ENCODE measurements around the gene WDR36.
A peak's percentile ranks its signal among the peaks of the same experiment; 100 is the strongest.

WDR36 gene

DNA sequence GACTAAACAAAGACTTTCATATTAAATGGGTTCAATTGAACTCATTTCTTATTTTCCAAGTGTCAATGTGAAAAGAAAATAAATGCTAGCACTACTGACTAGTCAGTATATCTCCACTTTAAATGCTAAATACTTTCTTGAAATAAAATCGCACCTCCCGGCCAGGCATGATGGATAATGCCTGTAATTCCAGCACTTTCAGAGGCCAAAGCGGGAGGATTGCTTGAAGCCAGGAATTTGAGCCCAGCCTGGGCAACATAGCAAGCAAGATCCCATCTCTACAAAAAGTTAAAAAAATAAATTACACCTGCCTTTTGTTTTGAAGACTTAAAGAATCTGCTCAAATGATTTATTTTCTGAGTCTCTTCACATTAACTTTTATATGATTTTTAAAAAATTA lies 34.7 kb downstream of the WDR36 start:
- DNase-seq (ENCODE audit: low read depth) = no peak
- TF ChIP-seq, protein P1, sequence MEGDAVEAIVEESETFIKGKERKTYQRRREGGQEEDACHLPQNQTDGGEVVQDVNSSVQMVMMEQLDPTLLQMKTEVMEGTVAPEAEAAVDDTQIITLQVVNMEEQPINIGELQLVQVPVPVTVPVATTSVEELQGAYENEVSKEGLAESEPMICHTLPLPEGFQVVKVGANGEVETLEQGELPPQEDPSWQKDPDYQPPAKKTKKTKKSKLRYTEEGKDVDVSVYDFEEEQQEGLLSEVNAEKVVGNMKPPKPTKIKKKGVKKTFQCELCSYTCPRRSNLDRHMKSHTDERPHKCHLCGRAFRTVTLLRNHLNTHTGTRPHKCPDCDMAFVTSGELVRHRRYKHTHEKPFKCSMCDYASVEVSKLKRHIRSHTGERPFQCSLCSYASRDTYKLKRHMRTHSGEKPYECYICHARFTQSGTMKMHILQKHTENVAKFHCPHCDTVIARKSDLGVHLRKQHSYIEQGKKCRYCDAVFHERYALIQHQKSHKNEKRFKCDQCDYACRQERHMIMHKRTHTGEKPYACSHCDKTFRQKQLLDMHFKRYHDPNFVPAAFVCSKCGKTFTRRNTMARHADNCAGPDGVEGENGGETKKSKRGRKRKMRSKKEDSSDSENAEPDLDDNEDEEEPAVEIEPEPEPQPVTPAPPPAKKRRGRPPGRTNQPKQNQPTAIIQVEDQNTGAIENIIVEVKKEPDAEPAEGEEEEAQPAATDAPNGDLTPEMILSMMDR (IDR thresholded peaks at IDR 0.05; ENCODE audit: insufficient read depth, low read depth, low read length, missing control alignments) = no peak
- H3K4me3 ChIP-seq (ENCODE audit: low read length) = no peak overlapping the region

DNA sequence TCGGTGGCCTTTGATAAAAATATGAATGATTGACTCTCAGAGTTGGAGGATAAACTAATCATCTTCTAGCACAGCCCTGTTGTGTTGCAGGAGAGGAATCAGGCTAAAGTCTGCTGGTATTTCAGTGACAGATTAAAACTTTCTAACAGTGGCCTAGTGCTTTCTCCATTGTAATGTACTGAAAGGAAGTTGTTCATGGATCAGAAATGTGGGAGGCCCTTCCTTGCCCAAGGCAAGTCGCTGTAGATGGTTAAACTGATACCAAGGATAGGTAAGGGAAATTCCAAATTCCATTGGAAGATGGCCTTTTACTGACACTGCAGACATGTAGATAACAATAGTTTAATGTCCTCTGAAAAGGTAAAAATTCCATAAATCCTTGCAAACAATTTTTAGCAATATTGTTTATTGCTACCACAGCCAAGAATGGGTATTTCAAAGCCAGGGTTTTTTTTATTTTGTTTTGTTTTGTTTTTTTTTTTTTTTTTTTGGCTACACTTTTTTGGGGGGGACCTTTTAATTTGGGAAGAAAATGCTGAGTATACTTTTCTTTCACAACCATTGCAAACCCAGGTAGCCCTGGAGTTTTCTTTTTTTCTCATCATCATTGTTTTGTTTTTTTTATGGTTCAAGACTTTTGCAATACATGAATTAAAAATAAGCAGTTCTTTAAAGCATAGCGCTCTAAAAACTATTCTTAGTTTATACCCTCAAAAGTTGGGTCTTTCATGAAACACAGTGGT lies 35.5 kb downstream of the WDR36 start:
- TF ChIP-seq, protein P1 (IDR thresholded peaks at IDR 0.05; ENCODE audit: insufficient read depth, low read depth, low read length, missing control alignments) = no peak
- H3K4me3 ChIP-seq (ENCODE audit: low read length) = no peak overlapping the region
- peak; percentile 76 for DNase-seq (ENCODE audit: low read depth)

GRCh38 chr5:111129938-111130337 lies 37.8 kb downstream of the WDR36 start:
- H3K4me3 ChIP-seq (ENCODE audit: low read length) = no peak overlapping the region
- DNase-seq (ENCODE audit: low read depth) = no peak
- TF ChIP-seq, protein P1 (IDR thresholded peaks at IDR 0.05; ENCODE audit: insufficient read depth, low read depth, low read length, missing control alignments) = no peak

DNA sequence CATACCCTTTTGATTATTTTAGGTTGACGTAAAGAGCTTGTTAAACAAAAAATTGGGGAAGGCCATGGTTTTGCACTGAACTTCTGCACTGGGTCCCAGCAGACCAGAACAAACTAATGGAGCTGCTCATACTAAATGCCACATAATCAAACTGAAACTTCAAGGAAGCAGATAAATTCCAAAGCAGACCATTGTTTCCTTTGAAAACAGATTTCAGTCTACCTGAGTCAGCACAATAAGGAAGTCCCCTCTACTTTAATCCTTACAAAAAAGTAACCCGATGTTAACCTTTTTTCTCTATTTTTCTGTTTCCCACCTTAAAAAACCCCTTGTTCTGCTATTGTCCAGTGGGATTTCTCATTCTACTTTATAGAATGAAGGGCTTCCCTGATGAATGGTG lies 39.2 kb downstream of the WDR36 start:
- TF ChIP-seq, protein P1 (IDR thresholded peaks at IDR 0.05; ENCODE audit: insufficient read depth, low read depth, low read length, missing control alignments) = no peak
- H3K4me3 ChIP-seq (ENCODE audit: low read length) = no peak overlapping the region
- DNase-seq (ENCODE audit: low read depth) = no peak

GRCh38 chr5:111132076-111132475 lies 39.9 kb downstream of the WDR36 start:
- TF ChIP-seq, protein P1 (IDR thresholded peaks at IDR 0.05; ENCODE audit: insufficient read depth, low read depth, low read length, missing control alignments) = no peak
- H3K4me3 ChIP-seq (ENCODE audit: low read length) = no peak overlapping the region

DNA sequence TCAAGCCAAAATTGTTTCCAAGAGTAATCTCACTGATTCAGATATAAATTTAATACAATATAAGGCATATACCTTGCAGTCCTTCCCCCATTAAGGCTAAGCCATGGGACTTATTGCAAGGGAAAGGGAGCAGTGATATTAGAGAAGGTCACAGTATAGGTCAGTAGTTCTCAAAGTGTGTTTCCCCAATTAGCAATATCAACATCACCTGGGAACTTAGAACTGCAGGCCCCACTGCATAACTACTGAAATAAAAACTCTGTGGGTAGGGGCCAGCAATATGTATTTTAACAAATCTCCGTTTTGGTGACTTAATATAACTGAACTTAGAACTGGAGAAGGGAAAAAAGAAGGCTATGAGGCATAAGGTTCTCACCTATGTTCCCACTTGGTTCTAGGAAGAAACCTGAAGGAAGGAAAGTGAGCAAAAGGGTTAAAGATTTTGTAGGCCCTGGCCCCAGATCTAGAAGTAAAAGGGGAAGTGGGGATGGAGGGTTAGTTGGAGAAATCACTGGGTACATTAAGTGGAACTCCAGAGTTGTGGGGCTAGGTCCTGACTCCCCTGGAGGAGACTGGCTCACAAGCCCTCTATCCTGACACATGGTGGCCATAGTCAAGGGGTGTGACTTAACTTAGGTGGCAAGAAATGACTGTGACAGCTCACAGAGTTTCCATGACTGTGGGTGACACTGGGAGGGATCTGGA lies 40.7 kb downstream of the WDR36 start:
- DNase-seq (ENCODE audit: low read depth) = no peak
- TF ChIP-seq, protein P1 (IDR thresholded peaks at IDR 0.05; ENCODE audit: insufficient read depth, low read depth, low read length, missing control alignments) = no peak
- no peak overlapping the region for H3K4me3 ChIP-seq (ENCODE audit: low read length)

More at GRCh38 chr5:111132076-111132475, 39.9 kb downstream of the WDR36 start:
- DNase-seq (ENCODE audit: low read depth) = no peak
